IPS-18c (cell line): Measurements from ENCODE around the gene ABCA5.
"Not testable (repeated sequence)": the region's sequence is repeated elsewhere in the genome, so short reads cannot be mapped to it uniquely, and the experiment has no call there.

ENCODE experiments used
- H3K4me3 ChIP-seq: 2 replicates; pipeline ENCODE4 v1.7.0; 2013; ENCODE audit warnings: low read depth, mild to moderate bottlenecking, low read length, moderate library complexity; ENCODE audit not compliant: insufficient read depth
- H3K9me3 ChIP-seq: one replicate; pipeline ENCODE4 v1.6.1; 2013; ENCODE audit warnings: mild to moderate bottlenecking, low read length, moderate library complexity; ENCODE audit not compliant: control insufficient read depth, insufficient read depth

Gene ABCA5

GRCh38 chr17:69335058-69335457, 8.1 kb upstream of the ABCA5 start:
- no peaks in the 10 kb centered on the region for H3K9me3 ChIP-seq
- H3K4me3 ChIP-seq, result no peak overlapping the region

DNA sequence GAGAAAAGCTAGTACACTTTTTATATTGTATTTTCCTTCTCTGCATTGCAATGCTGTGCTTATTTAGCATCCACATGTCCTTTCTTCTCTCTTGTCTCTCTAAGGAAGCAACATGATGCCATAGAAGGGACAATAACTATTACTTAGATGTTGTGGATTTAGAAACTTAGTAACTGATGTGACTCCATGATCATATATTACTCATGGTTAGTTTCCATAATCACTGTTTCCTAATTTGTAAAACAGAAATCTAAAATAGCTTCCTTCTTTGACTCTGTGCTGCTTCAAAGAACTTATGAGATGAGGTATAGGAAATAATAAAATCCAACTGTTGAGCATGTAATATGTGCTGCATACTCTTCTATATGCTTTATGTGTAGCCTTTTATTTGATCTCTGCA, 6.6 kb upstream of the ABCA5 start:
- peaks cover 1% of the 10 kb centered on the region for H3K9me3 ChIP-seq
- H3K4me3 ChIP-seq, result no peak overlapping the region

- Histone ChIP-seq H3K9me3 (peaks cover 3% of the 10 kb centered on the region), H3K4me3 (no peak overlapping the region)
Measured at GRCh38 chr17:69331756-69332155, 4.8 kb upstream of the ABCA5 start.

DNA sequence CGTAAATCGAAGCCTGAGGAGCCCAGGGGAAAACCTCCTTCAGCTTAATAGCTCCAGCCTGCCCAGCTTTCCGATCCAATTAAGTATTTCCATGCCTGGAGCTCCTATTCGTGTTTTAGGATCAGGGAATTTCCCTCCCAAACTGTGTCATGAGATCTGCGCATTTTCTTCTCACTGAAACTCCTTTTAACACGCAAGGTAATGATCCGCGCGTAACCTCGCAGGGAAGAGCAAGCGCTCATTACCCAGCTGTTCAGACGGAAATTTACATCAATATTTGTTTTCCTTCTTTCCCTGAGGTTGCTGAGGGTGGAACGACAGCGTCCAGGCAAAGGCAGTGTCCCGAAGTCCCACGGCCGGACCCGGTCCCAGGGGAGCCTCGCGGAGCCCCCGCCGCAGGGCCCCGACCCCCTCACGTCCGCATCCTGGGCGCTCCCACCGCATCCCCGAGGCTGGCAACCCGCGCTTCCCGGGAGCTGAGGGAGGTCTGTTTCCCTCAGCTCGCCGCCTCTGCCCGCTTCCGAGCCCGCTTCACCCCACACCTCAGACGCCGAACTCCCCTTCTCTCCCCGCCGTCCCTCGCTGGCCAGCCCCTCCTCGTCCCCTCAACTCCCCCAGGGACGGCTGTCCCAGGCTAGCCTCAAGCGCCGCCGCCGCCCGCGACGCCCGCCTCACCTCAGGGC, 415 bp downstream of the ABCA5 start:
- H3K9me3 ChIP-seq, result peaks cover 3% of the 10 kb centered on the region
- peak overlapping the region; percentile 82 for H3K4me3 ChIP-seq

DNA sequence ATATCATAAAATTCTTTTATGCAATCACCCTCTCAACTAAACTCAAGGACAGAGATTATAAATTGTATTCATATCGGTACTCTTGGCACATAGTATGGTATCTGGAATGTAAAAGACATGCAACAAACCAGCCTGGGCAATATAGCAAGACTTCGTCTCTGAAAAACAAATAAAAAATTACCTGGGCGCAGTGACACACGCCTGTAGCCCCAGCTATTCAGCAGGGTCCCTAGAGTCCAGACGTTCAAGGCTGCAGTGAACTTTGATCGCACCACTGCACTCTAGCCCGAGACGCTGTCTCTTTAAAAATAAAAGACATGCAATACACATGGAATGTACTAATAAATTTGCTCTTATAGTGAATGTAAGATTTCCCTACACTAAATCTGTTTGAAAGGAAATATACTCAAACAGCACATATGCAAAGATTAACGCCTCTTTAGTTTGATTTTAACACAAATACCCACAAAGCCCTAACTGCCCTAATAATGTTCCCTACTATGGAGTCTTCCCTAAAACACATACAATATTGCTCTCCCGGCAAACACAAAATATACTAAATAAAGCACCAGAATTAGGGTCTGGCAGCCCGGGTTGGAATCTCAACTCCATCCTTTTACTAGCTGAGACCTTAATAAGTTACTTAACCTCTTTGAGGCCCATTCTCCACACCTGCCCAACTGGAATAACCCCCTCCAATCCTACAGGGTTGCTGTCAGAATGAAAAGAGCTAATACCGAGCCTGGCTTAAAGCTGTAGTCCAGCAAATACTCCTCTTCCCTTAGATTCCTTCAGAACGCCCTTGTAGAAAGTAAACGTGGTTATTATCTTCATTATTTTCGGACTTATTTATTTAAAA, 1.2 kb downstream of the ABCA5 start:
- Histone ChIP-seq H3K4me3 (peak overlapping the region; percentile 82), H3K9me3 (peaks cover 3% of the 10 kb centered on the region)

- Histone ChIP-seq H3K4me3 (no peak overlapping the region), H3K9me3 (peaks cover 3% of the 10 kb centered on the region)
Measured at GRCh38 chr17:69323806-69324205, 3.1 kb downstream of the ABCA5 start.

DNA sequence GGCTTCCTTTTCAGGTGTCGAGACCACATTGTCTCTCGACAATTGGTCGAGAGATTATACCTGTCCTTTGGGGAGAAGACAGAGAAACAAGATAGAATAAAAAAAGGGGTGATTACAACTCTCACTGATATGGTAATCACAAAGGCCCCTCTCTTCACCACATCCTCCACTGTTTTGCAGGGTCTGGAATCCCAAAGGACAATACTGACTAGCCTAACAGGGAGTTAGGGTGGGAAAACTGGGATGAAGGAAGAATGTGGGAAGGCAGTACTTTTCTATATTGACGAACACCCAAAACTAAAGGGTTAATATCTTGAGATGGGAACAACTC, 6.1 kb downstream of the ABCA5 start:
- Histone ChIP-seq H3K9me3 (no peaks in the 10 kb centered on the region), H3K4me3 (no peak overlapping the region)

GRCh38 chr17:69320210-69320907, 6.6 kb downstream of the ABCA5 start:
- Histone ChIP-seq H3K9me3 (no peaks in the 10 kb centered on the region), H3K4me3 (no peak overlapping the region)

GRCh38 chr17:69317625-69318024, 9.3 kb downstream of the ABCA5 start:
- no peak overlapping the region for H3K4me3 ChIP-seq
- no peaks in the 10 kb centered on the region for H3K9me3 ChIP-seq

GRCh38 chr17:69314246-69315065, 12.5 kb downstream of the ABCA5 start:
- Histone ChIP-seq H3K9me3 (no peaks in the 10 kb centered on the region), H3K4me3 (no peak overlapping the region)

- no peaks in the 10 kb centered on the region for H3K9me3 ChIP-seq
- no peak overlapping the region for H3K4me3 ChIP-seq
Measured at GRCh38 chr17:69305177-69305576, 21.8 kb downstream of the ABCA5 start.

- Histone ChIP-seq H3K9me3 (no peaks in the 10 kb centered on the region), H3K4me3 (no peak overlapping the region)
Measured at GRCh38 chr17:69302682-69303081, 24.3 kb downstream of the ABCA5 start.

DNA sequence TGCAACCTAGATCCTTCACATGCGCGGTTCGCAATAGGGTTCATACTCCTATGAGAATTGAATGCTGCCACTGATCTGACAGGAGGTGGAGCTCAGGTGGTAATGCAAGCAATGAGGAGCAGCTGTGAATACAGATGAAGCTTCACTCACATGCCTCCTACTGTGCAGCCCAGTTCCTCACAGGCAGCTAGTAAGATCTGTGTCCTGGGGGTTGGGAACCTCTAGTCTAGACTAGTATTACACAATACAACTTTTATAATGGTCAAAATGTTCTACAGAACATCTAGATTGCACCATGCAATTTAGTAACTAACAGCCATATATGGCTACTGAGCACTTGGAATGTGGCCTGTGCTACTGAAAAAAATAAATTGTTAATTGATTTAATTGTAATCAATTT, 26.7 kb downstream of the ABCA5 start:
- Histone ChIP-seq H3K4me3 (no peak overlapping the region), H3K9me3 (no peaks in the 10 kb centered on the region)

GRCh38 chr17:69298120-69298722, 28.7 kb downstream of the ABCA5 start:
- not testable (repeated sequence) for H3K4me3 ChIP-seq, H3K9me3 ChIP-seq

GRCh38 chr17:69287168-69287567, 39.8 kb downstream of the ABCA5 start:
- Histone ChIP-seq H3K4me3 (no peak overlapping the region), H3K9me3 (no peaks in the 10 kb centered on the region)

DNA sequence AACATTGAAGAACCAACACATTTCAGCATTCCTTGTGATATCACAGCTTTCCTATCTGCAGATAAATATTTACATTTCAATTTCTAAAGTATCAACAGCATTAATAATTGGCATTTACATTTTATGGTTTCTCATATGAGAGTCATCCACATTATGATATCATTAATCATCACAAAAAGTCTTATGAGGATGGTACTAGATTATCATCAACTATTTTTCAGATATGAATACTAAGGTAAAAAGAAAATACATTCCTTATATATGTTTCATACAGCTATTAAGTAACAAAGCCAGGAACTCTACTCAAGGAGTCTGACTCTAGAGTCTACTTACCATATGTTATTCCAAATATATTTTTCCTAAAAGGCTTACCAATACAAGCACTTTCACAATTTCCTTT, 40.7 kb downstream of the ABCA5 start:
- H3K9me3 ChIP-seq, result no peaks in the 10 kb centered on the region
- no peak overlapping the region for H3K4me3 ChIP-seq

DNA sequence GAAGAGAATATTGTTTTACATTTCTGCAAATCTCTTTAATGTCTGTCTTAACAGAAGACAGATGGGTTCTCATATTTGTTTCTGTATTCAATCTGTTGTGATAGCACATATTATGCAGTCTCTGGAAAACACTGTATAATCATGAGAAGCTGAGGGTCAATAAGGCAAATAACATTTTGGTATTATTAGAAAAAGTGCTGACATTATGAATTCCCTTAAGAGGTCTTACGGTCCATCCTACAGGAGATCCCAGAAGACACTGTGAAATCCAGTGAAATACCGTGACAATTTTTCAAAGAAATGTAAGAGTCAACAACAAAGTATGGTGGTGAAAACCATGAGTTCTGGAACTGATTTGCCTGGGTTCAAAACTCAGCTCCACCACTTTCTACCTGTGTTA, 42.3 kb downstream of the ABCA5 start:
- H3K9me3 ChIP-seq, result no peaks in the 10 kb centered on the region
- no peak overlapping the region for H3K4me3 ChIP-seq
